HG03457 (cell line): Measurements from ENCODE around the gene SCMH1.
"Not testable (repeated sequence)": the region's sequence is repeated elsewhere in the genome, so short reads cannot be mapped to it uniquely, and the experiment has no call there.

Source experiments
- ATAC-seq: cut with Tn5 transposase; IDR thresholded peaks from one replicate; pipeline ENCODE4 v1.9.1; 2021; ENCODE audit warnings: moderate number of reproducible peaks; ENCODE audit not compliant: unreplicated experiment

Gene SCMH1

GRCh38 chr1:41251120-41251519 lies 9.0 kb upstream of the SCMH1 start:
- not testable (repeated sequence) for ATAC-seq

GRCh38 chr1:41249319-41249718 lies 7.2 kb upstream of the SCMH1 start:
- no peak for ATAC-seq

GRCh38 chr1:41246568-41246967 lies 4.5 kb upstream of the SCMH1 start:
- ATAC-seq, result no peak

GRCh38 chr1:41245659-41246058 lies 3.6 kb upstream of the SCMH1 start:
- no peak for ATAC-seq

GRCh38 chr1:41243079-41243385 lies 926 bp upstream of the SCMH1 start:
- ATAC-seq, result no peak

- ATAC-seq, result no peak
These were observed 404 bp upstream of the SCMH1 start for GRCh38 chr1:41242342-41243078.

GRCh38 chr1:41241354-41241748 lies 755 bp downstream of the SCMH1 start:
- no peak for ATAC-seq

- no peak for ATAC-seq
These were observed 1.2 kb downstream of the SCMH1 start for GRCh38 chr1:41240781-41241353.

GRCh38 chr1:41239988-41240610 lies 2.0 kb downstream of the SCMH1 start:
- ATAC-seq, result no peak

GRCh38 chr1:41238311-41238988 lies 3.7 kb downstream of the SCMH1 start:
- no peak for ATAC-seq

- ATAC-seq, result no peak
These were observed 5.3 kb downstream of the SCMH1 start for GRCh38 chr1:41236781-41237180.

- no peak for ATAC-seq
These were observed 6.2 kb downstream of the SCMH1 start for GRCh38 chr1:41235893-41236292.

GRCh38 chr1:41233708-41234107 lies 8.4 kb downstream of the SCMH1 start:
- no peak for ATAC-seq

- ATAC-seq, result no peak
These were observed 9.8 kb downstream of the SCMH1 start for GRCh38 chr1:41232305-41232704.

- ATAC-seq, result no peak
These were observed 11.4 kb downstream of the SCMH1 start for GRCh38 chr1:41230656-41231055.

- not testable (repeated sequence) for ATAC-seq
These were observed 12.9 kb downstream of the SCMH1 start for GRCh38 chr1:41229219-41229618.

GRCh38 chr1:41226815-41227434 lies 15.2 kb downstream of the SCMH1 start:
- no peak for ATAC-seq

- ATAC-seq, result no peak
These were observed 16.6 kb downstream of the SCMH1 start for GRCh38 chr1:41225495-41225894.

- no peak for ATAC-seq
These were observed 19.6 kb downstream of the SCMH1 start for GRCh38 chr1:41222496-41222895.

GRCh38 chr1:41221995-41222394 lies 20.1 kb downstream of the SCMH1 start:
- ATAC-seq, result no peak

GRCh38 chr1:41218152-41218551 lies 24.0 kb downstream of the SCMH1 start:
- no peak for ATAC-seq

- no peak for ATAC-seq
These were observed 24.7 kb downstream of the SCMH1 start for GRCh38 chr1:41217441-41217840.
